KOPT-K1 (cell line): ENCODE data around the gene ZNF638.

ENCODE experiments used
- H3K27ac ChIP-seq: fragments of 200-600 bp; sonication (generic); 2 replicates; pipeline ENCODE4 v1.5.1; 2016; ENCODE audit warnings: antibody characterized with exemption, mild to moderate bottlenecking, low read depth, low read length; ENCODE audit not compliant: poor library complexity, severe bottlenecking
- H3K36me3 ChIP-seq: fragments of 200-600 bp; sonication (generic); 2 replicates; pipeline ENCODE4 v1.5.1; 2017; ENCODE audit warnings: antibody characterized with exemption, mild to moderate bottlenecking, low read length, moderate library complexity; ENCODE audit not compliant: insufficient read depth
- H3K9me3 ChIP-seq: fragments of 200-600 bp; sonication (generic); 2 replicates; pipeline ENCODE4 v1.5.1; 2017; ENCODE audit warnings: antibody characterized with exemption, low read length, mild to moderate bottlenecking; ENCODE audit not compliant: insufficient read depth, poor library complexity, severe bottlenecking

ZNF638 gene

DNA sequence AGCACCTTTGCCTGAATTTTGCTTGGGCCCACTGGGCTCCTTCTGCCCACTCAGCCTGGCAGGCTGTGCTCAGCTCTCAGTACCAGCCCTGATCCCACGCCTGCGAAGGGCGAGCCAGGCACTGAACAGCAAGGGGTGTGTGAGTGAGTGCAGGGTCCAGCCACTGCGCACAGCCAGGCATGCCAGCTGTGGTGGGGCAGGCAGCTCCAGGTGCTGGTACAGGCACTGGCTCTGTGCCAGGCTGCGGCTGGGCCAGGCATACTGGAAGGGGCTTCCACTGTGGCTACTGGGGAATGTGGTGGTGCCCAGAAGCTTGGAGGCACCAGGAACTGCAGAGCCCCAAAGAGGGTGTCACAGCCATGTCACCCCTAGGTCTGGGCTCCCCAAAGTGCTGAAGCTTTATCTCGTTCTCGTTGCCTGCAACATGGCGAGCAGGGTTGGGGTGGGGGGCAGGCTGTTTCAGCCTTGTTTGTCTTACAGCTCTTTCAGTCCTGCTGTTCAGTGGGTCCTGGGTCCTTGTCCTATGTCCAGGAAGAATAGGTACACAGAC, 130.5 kb downstream of the ZNF638 start:
- H3K27ac ChIP-seq: no peak overlapping the region
- no peaks in the 10 kb centered on the region for H3K36me3 ChIP-seq
- peaks cover 33% of the 10 kb centered on the region for H3K9me3 ChIP-seq

DNA sequence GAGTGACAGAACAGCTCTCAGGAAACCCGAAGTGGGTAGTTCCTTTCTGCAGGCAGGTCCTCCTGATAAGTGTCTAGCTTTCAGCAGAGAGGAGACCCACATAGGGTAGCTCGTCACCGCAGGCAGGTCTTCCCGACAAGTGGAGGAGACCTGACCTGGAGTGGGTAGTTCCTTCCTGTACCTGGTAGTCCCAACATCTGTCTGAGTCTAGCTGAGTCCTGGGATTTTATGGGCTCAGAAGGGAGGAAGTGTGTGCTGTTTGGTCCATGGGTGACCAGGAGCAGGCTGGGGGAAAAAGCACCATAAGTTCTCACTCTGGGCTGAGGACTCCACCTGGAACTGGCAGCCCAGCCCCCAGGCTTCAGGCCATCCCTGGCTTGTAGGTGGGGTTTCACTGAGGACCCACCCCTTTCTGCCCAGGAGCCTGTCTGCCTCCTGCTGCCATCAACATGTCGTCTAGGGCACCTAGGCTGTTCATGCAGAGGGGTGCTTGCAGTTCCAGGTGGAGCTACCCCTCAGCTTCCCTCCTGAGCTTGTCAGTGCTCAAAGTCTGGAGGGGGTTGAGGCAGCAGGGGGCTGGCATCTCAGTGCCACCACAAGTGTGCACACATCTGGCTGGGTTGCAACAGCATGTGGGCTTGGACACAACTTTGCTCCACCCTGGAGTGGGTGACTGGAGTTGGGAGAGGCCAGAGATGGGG, 131.2 kb downstream of the ZNF638 start:
- peaks cover 33% of the 10 kb centered on the region for H3K9me3 ChIP-seq

DNA sequence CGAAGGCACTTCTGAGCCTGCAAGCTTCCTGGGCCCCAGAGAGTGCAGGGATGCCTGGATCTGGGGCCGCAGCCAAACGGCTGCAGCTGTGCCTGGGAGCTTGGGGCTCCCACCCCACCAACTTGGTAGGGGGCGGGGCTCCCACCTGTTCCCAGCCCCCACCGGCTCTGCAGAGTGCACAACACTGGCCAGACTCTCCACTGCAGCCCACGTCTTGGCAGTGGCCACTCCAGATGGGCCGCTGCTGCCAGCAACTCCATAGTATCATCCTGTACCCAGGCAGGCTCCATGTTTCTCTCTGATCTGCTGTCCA, 131.7 kb downstream of the ZNF638 start:
- Histone ChIP-seq H3K27ac (no peak overlapping the region), H3K9me3 (peaks cover 33% of the 10 kb centered on the region), H3K36me3 (no peaks in the 10 kb centered on the region)

More for the DNA sequence above, 131.2 kb downstream of the ZNF638 start:
- Histone ChIP-seq H3K36me3 (no peaks in the 10 kb centered on the region), H3K27ac (no peak overlapping the region)

DNA sequence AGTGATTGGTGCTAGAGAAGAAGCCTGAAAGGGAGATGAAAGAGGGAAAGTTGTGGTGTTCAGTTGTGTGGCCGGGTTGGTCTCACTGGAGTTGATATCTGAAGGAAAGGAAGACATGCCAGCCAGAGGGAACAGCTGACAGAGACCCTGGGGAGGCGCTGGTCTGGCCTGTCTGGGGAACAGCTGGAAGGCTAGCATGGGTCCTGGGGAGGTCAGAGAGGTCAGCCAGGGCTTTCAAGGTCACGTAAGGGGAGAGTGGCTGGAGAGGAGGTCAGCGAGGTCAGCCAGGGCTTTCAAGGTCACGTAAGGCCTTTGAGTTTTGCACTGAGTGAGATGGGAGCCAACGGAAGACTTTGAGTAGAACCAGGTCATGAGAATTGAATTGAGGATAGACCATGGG, 132.8 kb downstream of the ZNF638 start:
- H3K9me3 ChIP-seq: peaks cover 33% of the 10 kb centered on the region
- no peak overlapping the region for H3K27ac ChIP-seq
- no peaks in the 10 kb centered on the region for H3K36me3 ChIP-seq

DNA sequence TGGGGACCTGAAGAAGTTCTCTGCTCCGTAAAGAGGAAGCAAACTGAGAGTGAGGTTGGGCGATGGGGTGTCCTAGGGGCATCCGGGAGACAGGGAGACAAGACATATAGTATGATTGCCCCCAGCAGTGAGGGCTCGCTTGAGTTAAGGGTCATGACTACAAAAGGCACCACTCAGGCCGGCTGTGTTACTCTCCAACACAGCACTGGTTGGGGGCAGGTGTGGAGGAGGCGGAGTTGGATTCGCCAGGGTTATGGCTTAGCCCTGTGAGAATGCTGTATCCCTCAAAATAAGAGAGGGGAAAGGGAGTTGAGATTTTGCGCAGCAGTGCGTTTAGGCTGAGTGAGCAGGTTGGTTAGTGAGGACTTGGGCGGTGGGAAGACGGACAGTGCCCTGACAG, 133.8 kb downstream of the ZNF638 start:
- no peak overlapping the region for H3K27ac ChIP-seq
- peaks cover 33% of the 10 kb centered on the region for H3K9me3 ChIP-seq

DNA sequence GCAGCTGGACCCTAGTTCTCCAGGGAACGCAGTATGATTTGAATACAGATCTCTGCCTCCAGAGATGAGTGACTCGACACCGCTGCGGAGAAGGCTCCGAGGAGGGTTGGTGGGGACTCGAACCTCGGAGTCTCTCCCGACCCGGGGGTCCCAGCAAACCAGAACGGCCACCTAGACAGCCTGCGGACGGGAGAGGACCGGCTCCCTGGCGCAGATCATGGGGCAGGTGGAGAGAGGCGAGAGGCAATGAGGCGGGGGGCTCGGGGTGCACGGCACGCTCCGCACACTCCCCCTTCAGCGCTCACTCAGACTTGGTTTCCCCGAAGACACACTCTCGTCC, 134.3 kb downstream of the ZNF638 start:
- no peak overlapping the region for H3K27ac ChIP-seq
- H3K36me3 ChIP-seq: no peaks in the 10 kb centered on the region
- peaks cover 33% of the 10 kb centered on the region for H3K9me3 ChIP-seq

More for the DNA sequence above, 133.8 kb downstream of the ZNF638 start:
- no peaks in the 10 kb centered on the region for H3K36me3 ChIP-seq

DNA sequence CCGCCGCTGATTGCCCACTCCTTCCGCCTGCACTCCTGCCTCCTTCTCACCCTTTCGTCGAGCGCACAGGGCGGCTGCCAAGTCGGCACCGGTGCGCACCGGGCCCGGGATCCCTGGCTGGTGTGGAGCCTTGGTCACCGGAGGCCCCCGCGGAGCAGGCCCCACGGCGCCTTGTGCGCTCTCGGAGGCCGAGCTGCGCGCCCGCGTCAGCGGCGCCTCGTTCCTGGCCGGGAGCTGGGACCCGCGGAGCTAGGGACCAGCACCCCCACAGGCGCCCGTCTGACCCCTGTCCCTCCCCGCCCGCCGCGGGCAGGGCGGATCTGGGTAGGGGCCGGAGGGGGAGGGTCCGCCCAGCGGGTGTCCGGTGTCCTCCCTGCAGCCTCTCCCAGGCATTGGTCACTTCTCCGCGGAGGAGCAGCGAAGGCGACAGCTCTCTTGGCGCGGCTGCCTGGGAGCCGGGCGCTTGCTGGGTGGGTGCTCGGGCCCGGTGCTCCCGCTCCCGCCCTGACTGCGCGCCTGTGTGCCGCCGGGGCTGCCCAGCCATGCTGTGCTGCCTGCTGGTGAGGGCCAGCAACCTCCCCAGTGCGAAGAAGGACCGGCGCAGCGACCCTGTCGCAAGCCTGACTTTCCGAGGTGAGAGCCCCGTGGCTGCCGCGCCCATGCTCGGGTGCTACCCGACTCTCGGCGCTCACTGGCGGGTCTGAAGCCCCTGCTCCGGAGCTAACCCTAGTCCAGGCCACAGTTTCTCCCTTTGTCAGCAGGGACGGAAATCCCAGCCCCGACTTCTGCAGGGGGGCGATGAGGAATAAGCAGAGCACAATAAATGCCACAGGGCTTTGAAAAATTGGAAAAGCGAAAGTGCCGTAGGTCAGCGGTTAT, 135.0 kb downstream of the ZNF638 start:
- Histone ChIP-seq H3K36me3 (no peaks in the 10 kb centered on the region), H3K27ac (no peak overlapping the region), H3K9me3 (peaks cover 33% of the 10 kb centered on the region)

DNA sequence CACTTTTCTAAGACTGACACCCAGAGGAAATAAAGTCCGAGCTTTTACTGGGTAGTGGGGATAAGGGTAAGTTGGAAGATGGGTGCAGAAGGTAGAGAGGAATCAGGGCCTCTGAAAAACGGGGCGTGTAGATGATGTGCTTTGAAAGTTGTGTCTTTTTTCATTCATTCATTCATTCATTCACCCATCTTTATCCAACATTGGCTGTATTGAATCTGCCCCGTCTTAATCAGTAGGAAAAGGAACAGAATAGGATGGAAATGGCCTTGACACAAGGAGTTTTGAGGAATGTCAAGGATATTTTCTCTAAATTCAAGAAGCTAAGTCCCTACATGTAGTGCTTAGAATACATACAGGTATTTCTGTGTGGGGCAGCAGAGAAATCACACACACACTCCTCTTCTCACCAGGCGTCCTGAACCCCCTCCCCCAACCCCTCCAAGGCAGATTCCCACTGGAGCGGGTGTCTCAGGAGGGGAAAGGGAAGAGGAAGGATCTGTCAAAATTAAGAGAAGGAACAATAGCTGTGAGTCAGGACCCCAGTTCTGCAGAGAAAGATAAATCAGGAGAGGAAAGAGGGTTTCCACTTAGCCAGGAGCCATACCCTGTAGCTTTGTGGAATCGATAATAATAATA, 135.7 kb downstream of the ZNF638 start:
- H3K9me3 ChIP-seq: peaks cover 28% of the 10 kb centered on the region
- no peak overlapping the region for H3K27ac ChIP-seq
- H3K36me3 ChIP-seq: no peaks in the 10 kb centered on the region

DNA sequence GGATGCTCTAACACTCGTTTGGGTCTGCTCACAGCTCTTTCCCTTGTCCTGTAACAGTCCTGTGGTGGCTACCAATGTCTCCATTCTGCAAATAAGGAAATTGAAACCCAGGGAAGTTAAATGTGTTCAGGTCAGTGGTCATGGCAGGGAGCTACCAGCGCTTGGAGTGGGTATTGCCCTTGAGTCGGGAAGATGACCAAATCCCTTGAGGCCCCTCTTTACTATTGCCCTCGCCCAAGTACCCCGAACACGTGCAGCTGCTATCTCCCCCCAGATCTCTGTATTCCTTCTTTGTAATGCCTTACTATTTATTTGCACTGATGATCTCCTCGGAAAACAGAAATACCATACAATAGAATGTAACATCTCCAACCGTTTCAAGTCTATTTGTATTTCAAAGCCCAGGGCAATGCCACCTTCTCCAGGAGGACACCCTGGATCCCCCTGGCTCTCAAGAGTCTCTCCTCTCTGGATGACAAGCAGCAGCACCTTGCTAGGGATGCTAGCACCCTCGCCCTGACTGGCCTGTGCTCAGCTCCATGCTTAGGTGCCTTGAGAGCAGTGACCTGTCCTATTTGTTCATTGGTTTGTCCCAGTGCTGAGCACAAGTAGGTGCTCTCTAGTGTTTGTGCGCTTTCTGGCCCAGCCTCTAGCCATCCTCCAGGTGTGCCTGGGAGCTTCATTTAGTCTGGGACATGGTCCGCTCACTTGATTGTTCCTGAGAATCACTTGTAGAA, 136.9 kb downstream of the ZNF638 start:
- Histone ChIP-seq H3K27ac (no peak overlapping the region), H3K9me3 (peaks cover 17% of the 10 kb centered on the region), H3K36me3 (no peaks in the 10 kb centered on the region)

DNA sequence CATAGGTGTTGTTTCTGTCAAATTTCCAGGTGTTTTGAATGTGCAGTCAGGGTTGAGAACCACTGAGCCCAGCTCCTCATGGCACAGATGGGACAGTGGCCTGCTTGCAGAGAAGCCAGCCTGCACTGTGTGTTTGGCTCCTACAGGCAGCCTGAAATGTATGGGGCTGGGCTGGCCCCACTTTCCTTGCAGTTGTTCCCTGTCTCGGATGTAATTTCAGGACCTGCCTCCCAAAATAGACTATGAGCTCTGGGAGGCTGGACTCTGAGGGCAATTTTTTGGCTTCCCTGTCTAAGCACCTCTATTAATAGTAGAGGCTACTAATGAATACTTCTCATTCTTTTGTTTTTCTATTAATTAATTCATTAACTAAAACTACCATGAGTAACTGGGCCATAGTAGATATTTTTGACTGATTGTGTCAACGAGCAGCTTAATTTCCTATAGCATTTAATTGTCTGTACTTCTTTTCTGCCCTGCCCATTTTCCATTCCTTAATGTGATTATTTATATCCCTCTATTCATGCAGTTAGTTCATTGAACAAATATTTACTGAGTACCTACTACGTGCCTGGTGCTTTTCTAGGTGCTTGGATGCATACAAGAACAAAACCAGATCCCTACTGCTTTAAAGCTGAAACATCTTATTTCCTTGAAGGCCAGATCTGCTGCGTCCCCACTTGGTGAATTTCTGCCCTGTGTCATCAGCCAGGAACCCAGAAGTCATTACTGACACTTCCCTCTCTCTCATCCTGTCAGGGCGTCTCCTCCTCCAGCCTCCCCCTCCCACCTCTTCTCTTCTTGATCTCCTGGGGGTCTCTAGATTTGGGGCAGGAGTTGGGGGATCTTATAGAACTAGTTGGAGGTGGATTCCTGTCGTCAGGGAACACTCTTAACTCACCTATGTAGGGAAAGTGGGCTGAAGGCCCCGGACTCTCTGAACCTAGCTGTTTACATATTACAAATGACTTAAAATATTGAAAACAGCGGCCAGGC, 138.1 kb downstream of the ZNF638 start:
- H3K9me3 ChIP-seq: peaks cover 4% of the 10 kb centered on the region
- H3K27ac ChIP-seq: no peak overlapping the region
- no peaks in the 10 kb centered on the region for H3K36me3 ChIP-seq

DNA sequence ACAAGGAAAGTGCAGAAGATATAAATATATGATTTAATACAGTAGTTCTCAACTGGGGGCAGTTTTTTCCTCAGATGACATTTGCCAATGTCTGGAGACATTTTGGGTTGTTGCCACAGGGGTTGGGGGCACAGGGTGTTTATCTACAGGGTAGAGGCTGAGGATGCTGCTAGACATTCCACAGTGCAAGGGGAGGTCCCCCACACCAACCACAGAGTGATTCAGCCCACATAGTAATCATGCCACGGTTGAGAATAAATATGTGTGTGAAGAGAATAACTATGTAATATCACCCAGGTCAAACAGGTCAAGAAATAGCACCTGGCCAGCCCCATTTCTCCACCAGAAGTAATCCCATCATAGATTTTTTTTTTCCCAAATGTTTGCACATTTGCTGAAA, 139.7 kb downstream of the ZNF638 start:
- no peaks in the 10 kb centered on the region for H3K9me3 ChIP-seq
- H3K36me3 ChIP-seq: no peaks in the 10 kb centered on the region
- no peak overlapping the region for H3K27ac ChIP-seq

DNA sequence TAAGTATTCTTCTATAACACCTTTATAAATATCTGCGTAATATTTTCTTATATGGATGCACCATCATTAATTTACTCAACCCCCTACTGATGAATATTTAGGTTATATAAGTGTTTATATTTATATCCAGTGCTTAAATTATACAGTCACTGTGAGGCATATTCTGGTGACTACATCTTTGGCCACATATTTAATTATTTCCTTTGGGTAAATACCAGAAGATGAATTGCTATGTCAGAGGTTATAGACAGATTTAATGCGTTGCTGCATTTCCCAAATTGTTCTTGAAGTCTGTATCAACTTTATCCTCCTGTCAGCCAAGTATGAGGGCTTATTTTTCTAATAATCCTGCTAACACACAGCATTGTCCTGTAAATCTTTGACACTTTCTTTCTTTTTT, 140.4 kb downstream of the ZNF638 start:
- no peaks in the 10 kb centered on the region for H3K36me3 ChIP-seq
- no peak overlapping the region for H3K27ac ChIP-seq
- no peaks in the 10 kb centered on the region for H3K9me3 ChIP-seq

DNA sequence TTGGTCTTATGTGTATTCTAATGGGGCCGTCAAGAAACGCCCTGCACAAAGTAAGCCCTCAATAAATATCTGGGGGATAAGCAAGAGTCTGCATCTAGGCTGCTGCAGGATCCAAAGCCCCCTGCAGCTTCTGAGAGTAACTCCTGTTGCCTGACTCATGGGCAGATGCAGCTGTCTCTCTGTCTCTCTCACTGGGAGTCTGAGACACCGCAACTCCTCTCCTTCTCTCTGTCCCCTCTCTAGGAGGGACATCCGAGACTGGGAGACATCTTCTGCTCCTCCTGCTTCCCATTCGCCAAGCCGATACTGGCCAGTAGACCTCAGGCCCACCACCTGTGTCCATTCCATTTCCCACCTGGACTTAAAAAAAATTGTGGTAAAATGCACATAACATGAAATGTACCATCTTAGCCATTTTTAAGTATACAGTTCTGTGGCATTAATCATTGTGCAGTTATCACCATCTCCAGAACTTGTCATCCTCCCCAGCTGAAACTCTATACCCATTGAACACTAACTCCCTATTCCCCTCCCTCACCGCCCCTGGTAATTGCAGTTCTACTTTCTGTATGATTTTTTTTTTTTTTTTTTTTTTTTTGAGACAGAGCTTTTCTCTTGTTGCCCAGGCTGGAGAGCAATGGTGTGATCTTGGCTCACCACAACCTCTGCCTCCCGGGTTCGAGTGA, 141.9 kb downstream of the ZNF638 start:
- Histone ChIP-seq H3K27ac (no peak overlapping the region), H3K36me3 (no peaks in the 10 kb centered on the region), H3K9me3 (no peaks in the 10 kb centered on the region)
